Activated T-helper 1 cell treated with anti-CD3 and anti-CD28 coated beads, Interleukin-2, amount 50 U/mL, for 16 hours (primary cell): Measurements from ENCODE around the gene PFKL.
"Not testable (repeated sequence)": the region's sequence is repeated elsewhere in the genome, so short reads cannot be mapped to it uniquely, and the experiment has no call there.

Experiments used
- DNase-seq, 2 donors: peaks; one replicate each; pipeline ENCODE4 v3.0.0-alpha.2; 2020; ENCODE audit warnings: low read depth in 1 of 2, low spot score in 1 of 2

PFKL gene

DNA sequence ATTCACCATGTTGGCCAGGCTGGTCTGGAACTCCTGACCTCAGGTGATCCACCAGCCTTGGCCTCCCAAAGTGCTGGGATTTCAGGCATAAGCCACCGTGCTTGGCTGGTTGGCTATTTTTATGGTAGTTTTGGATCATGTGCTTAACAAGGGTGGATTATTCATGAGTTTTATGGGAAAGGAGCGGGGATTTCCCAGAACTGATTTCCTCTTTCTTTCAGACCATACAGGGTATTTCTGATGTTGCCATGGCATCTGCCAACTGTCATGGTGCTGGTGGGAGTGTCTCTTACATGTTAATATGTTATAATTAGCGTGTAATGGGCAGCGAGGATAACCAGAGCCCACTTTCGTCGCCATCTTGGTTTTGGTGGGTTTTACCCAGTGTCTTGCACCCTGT, 56.8 kb downstream of the PFKL start:
- DNase-seq: no peak

DNA sequence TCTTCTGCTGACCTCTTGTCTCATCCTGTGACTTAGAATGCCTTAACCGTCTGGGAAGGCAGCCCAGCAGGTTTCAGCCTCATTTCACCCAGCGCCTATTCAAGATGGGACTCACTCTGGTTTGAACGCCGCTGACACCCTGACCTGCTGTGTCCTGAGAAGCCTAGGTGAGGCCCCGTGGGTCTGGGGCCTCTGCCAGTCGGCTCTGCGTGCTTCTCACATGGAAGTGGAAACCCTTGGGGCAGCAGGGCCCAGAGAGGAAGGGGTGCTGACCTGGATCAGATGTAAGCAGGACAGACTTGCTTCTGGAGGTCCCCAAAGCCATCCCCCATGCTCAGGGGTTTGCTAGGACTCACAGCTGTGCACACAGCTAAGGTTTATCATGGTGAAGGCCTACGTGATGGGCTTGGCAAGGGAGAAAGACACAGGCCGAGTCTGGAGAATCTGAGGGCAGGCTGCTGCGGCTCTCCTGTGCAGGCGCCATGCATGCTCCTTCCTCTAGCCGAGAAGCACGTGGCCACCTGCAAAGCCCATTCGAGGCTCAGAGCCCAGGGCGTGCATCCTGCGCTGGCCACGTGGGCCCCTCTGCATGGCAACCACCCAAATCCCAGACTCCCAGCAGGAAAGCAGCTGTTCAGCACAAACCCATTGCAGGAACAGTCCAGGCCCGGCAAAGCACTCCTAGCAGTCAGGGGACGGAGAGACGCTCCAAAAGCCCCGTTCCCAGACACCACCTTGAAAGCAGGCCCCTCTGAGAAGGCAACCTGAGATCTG, 57.4 kb downstream of the PFKL start:
- no peak for DNase-seq

DNA sequence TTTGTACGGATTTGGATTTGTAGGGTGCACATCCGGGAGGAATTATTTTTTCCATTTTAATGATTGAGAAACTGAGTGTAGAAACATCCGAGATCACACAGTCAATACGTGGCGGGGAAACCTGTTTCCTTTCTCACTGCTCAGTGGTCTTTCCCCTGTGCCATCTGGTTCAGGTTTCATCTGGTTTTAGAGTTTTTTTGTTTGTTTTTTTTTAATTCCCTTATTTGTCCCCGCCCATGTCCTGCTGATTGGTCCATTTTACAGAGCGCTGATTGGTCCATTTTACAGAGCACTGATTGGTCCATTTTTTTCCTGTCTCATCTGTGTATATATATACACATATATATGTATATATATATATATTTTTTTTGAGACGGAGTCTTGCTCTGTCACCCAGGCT, 59.5 kb downstream of the PFKL start:
- no peak for DNase-seq

- DNase-seq: no peak
Observed at GRCh38 chr21:44360159-44360558, 60.3 kb downstream of the PFKL start.

- DNase-seq: not testable (repeated sequence)
Observed at GRCh38 chr21:44361903-44362302, 62.0 kb downstream of the PFKL start.

GRCh38 chr21:44363278-44363677, 63.4 kb downstream of the PFKL start:
- no peak for DNase-seq

- no peak for DNase-seq
Observed at GRCh38 chr21:44364151-44365053, 64.5 kb downstream of the PFKL start.

GRCh38 chr21:44365251-44365966, 65.6 kb downstream of the PFKL start:
- no peak for DNase-seq

DNA sequence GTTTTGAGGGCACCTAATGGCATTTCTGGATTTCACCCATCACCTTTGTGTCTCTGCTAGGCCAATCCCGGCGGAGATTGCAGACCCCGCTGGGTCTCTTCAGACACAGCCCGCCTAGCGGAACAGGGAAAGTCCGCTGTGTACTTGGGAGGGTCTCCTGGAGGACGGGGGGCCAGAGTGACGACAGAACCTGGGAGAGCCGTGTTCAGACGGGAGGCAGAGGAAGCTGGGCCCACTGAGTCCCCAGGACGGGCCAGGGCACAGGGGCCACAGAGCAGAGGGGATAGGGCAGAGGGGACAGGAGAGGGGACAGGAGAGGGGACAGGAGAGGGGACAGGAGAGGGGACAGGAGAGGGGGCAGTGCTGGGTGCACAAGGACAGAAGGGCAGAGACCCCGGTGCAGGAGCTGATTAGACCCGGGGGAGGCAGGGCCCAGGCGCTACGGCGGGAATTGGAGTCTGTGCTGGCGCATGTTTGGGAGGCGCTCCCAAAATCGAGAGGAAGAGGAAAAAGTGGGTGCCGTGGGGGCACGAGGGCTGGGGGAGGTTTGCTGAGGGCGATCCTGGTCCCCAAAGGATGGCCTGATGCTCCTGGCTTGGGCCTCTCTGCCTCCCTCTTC, 66.2 kb downstream of the PFKL start:
- no peak for DNase-seq

GRCh38 chr21:44366586-44367211, 66.8 kb downstream of the PFKL start:
- DNase-seq: no peak

DNA sequence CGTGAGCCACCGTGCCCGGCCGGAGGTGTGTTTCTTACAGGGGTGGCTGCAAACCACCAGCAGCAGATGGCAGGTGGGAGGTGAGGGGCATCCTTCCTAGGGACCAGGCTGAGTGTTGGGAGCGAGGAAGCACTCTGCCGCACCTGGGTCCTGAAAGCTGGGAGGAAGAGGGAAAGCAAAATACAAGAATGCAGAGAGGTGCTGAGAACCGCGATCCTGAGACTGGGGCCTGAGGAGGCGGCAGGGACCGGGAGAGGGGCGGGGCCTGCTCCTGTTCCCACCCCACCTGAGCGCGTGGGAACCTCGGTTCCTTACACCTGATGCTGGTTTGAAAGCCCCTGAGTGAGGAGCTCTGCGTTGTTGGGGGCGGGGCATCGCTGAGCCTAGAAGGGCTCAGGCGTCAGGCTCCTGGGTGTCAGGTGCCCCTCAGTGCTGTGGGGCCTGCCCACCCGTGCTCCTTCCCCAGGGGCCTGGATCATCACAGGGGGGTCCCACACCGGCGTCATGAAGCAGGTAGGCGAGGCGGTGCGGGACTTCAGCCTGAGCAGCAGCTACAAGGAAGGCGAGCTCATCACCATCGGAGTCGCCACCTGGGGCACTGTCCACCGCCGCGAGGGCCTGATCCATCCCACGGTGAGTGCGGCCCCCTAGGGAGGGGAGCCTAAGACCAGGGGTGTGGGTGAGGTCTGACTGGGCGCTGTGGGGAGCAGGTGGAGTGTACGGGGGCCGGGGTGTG, 69.0 kb downstream of the PFKL start:
- DNase-seq: no peak

DNA sequence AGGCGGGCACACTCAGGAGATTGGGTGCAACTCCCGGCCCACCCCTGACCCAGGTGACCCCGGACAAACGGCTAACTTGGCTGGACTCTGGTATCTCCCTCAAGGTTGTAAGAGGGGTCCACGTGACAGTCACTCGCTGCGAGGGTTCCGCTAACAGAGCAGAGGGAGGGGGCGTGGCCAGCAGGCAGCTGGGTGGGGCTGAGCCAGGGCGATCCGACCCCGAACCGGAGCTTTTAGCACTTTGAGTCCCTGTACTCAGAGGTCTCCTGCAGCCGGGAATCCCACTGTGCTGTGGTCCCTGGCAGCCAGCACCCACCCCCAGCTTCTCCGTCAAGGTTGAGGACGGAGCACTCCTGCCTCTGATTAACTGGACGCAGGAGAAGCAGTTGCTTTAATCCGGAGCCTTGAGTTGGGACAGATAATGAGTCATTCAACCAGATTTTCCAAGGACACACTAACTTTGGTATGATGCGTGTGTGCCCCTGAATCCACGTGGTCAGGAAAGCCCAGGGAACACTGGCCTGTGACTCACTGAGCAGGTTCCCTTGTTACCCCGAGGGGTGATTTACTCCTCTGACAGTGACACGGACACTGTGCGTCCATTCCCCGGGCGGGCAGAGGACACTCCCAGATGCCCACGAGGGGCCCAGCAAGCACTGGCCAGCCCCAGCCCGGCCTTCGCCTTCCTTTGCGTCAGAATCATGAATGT, 70.3 kb downstream of the PFKL start:
- no peak for DNase-seq

DNA sequence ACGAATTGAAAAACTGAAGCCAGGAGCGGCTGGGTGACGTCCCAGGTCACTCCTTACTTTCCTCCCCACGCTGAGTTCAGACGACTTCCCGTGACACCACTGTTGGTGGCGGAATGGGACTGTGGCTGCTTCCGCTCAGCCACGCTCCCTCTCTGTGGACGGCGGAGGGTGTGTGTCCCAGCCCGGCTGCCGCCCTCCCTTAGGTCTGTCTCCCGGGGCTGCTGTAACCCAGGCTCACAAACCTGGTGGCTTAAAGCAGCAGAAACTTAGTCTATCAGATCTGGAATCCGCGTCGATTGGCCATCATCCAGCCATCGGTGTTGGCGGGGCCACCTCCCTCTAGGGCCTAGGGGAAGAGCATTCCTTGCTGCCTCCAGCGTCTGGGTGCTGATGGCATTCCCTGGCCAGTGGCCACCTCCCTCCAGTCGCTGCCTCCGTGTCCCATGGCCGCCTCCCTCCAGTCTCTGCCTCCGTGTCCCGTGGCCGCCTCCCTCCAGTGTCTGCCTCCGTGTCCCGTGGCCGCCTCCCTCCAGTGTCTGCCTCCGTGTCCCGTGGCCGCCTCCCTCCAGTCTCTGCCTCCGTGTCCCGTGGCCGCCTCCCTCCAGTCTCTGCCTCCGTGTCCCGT, 71.0 kb downstream of the PFKL start:
- DNase-seq: no peak

- DNase-seq: no peak
Observed at GRCh38 chr21:44371596-44371995, 71.7 kb downstream of the PFKL start.

- no peak for DNase-seq
Observed at GRCh38 chr21:44372616-44373015, 72.8 kb downstream of the PFKL start.

DNA sequence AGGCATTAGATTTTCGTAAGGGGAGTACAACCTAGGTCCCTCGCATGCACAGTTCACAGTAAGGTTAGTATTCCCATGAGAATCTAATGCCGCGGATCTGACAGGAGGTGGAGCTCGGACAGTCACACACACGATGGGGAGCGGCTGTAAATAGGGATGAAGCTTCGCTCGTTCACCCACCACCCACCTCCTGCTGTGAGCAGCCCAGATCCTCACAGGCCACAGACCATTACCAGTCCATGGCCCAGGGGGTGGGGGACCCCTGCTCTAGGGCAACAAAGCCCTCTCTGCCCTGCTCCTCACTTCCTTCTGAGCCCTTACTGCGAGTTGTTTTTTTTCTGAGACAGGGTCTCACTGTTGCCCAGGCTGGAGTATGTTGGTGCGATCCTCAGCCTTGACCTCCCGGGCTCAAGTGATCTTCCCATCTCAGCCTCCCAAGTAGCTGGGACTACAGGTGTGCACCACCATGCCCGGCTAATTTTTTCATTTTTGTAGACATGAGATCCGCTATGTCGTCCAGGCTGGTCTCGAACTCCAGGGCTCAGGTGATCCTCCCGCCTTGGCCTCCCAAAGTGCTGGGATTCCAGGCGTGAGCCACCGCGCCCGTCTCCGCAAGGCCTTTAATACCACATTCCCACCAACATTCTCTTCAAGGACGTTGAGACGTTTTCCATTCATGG, 74.9 kb downstream of the PFKL start:
- no peak for DNase-seq

GRCh38 chr21:44375281-44375651, 75.4 kb downstream of the PFKL start:
- DNase-seq: no peak

GRCh38 chr21:44375761-44376241, 75.9 kb downstream of the PFKL start:
- DNase-seq: no peak
